Measurements from ENCODE around the gene DMRTB1. TPM values are rescaled to one million over a fixed set of nuclear protein-coding genes. Genes with fewer than 3 reads are reported as not detected.

DMRTB1 gene
- total RNA-seq, 1 donor from 2014 or later, result not detected

DNA sequence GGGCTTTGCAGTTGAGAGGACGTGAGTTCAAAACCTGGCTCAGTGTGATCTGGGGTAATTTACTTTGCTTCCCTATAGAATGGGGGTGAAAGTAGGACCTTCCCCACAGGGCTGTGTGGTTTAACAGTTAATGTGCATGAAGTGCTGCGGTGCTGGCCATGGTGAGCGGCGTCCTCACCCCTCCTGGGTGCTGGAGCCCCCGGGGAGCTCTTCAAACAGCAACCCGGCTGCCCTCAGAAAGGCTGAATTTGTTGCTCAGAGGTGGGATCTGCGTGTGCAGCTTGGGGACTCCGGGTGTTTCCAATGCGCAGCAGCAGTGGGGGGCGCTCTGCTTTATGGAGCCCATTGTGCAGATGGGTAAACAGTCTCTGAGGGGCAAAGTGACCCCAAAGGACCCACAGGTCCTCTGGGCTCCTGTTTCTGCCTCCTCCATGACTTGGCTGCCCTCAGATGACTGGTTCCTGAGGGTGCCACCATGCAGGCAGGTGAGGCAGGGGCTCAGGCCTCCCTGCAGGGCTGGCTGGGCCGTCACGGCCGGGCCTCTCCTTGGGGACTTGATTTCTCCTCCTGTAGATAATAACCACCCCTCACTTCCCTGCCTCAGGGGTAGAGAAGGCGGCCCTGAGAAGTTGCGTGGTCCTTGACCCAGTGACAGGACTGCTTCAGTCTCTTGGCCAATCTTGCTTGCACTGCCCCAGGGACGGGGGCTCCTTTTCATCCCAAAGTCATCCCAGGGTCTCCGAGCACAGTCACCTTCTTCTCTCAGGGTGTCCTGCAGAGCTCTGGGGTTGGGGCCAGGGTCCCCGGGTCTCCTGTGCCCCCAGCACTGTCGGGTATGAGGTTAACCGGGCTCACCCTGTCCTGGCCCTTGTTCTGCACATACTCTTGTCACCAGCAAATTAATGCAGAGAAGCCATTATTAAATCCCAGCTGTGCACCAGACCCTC is 40.3 kb downstream of the DMRTB1 start:
- DNase-seq (ENCODE audit: low spot score in 2 of 2), result no peak
- intact Hi-C loops (cut with DNase I), result no loop called here
- no peaks in the 10 kb centered on the region for H3K27me3 ChIP-seq

DNA sequence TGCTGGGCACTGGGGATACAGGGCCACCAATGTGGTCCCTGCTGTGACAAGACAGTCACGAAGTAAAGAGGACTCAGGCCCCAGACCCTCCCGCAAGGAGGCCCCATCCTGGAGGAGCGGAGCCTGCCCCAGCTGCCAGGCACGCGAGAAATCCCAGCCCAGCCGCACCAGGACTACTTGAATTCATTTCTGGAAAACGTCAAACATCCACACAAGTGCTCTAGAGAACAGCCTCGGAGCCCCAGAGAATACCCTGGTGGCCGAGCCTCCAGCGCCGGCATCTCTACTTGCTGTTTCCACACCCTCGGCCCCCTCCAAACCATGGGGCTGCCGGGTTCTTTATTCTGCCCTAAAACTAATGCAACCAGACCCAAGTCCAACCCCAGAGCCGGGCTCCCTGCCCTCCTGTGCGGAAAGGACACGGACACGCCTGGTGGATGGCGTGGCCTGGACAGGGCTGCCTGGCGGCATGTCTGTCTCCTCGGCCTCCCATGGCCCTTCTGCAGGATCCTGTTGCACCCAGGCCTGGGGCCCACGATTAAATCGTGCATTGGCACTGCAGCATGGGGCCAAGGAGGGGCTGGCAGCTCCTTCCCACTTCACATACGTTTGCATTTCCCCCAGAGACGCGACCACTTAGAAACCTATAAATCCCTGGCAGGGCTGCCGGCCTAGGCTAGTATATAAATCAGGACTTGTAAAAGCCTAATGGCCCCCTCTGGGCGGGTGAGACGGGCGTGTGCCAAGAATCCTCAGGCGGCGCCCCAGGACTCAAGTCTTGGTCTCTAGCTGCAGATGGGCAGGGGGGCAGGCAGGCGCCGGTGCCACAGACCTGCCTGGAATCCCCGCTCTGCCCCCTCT is 41.2 kb downstream of the DMRTB1 start:
- H3K27me3 ChIP-seq, result no peaks in the 10 kb centered on the region
- intact Hi-C loops (cut with DNase I), result no loop called here
- no peak overlapping the region for H3K4me3 ChIP-seq
- no peaks in the 10 kb centered on the region for H3K36me3 ChIP-seq
- no peak for DNase-seq (ENCODE audit: low spot score in 2 of 2)
- H3K9me3 ChIP-seq, result no peaks in the 10 kb centered on the region
- H3K4me1 ChIP-seq, result no peaks in the 10 kb centered on the region
- no peak overlapping the region for H3K27ac ChIP-seq
- TF ChIP-seq, protein P1, sequence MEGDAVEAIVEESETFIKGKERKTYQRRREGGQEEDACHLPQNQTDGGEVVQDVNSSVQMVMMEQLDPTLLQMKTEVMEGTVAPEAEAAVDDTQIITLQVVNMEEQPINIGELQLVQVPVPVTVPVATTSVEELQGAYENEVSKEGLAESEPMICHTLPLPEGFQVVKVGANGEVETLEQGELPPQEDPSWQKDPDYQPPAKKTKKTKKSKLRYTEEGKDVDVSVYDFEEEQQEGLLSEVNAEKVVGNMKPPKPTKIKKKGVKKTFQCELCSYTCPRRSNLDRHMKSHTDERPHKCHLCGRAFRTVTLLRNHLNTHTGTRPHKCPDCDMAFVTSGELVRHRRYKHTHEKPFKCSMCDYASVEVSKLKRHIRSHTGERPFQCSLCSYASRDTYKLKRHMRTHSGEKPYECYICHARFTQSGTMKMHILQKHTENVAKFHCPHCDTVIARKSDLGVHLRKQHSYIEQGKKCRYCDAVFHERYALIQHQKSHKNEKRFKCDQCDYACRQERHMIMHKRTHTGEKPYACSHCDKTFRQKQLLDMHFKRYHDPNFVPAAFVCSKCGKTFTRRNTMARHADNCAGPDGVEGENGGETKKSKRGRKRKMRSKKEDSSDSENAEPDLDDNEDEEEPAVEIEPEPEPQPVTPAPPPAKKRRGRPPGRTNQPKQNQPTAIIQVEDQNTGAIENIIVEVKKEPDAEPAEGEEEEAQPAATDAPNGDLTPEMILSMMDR (IDR thresholded peaks at IDR 0.05), result no peak

More for the DNA sequence above, 40.3 kb downstream of the DMRTB1 start:
- no peaks in the 10 kb centered on the region for H3K9me3 ChIP-seq
- no peaks in the 10 kb centered on the region for H3K4me1 ChIP-seq
- H3K4me3 ChIP-seq, result no peak overlapping the region
- H3K36me3 ChIP-seq, result no peaks in the 10 kb centered on the region
- TF ChIP-seq, protein P1 (IDR thresholded peaks at IDR 0.05), result no peak
- no peak overlapping the region for H3K27ac ChIP-seq

DNA sequence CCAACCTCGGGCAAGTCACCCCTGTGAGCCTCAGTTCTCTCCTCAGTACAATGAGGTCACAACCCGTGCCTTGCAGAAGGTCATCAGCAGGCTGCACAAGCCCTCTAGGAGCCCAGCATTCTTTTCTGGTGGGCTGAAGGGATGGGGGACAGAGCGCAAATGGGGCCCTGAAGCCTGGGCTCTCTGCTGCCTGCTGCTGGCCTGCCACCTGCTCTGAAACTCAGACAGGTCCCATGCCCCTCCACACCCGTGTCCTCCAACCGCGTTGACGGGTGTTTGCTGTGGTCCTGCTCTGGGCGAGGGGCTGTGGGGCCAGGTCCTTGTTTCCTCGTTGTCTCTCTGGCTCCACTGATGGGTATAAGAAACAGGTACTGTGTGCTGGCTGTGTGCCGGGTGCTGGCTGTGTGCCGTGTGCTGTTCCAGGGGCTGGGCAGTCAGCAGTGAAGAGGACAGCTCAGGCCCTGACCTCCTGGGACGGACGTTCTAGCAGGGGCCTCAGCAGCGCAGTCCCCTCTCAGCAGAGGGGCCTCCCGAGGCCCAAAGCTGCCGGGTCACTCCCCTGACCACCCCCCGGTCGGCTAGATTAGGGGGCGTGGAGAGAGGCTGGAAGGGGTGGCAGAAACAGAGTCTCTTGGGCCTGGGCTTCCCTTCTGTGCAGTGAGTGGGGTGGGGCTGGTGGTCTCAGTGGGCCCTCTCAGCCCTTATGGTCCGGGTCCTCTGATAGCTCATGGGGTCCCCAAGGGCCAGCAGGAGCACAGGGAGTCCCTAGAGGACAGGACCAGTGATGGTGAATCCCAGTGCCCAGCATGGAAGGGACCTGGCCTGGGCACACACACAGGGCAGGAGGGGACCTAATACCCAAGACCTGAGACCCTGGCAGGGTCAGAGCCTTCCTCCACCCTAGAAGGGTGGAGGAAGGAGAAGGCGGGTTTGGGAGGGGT is 42.1 kb downstream of the DMRTB1 start:
- H3K36me3 ChIP-seq, result no peaks in the 10 kb centered on the region
- no peak overlapping the region for H3K27ac ChIP-seq
- no peak for DNase-seq (ENCODE audit: low spot score in 2 of 2)
- H3K4me3 ChIP-seq, result no peak overlapping the region
- H3K27me3 ChIP-seq, result no peaks in the 10 kb centered on the region
- H3K4me1 ChIP-seq, result no peaks in the 10 kb centered on the region
- intact Hi-C loops (cut with DNase I), result no loop called here
- no peaks in the 10 kb centered on the region for H3K9me3 ChIP-seq
- TF ChIP-seq, protein P1 (IDR thresholded peaks at IDR 0.05), result no peak

DNA sequence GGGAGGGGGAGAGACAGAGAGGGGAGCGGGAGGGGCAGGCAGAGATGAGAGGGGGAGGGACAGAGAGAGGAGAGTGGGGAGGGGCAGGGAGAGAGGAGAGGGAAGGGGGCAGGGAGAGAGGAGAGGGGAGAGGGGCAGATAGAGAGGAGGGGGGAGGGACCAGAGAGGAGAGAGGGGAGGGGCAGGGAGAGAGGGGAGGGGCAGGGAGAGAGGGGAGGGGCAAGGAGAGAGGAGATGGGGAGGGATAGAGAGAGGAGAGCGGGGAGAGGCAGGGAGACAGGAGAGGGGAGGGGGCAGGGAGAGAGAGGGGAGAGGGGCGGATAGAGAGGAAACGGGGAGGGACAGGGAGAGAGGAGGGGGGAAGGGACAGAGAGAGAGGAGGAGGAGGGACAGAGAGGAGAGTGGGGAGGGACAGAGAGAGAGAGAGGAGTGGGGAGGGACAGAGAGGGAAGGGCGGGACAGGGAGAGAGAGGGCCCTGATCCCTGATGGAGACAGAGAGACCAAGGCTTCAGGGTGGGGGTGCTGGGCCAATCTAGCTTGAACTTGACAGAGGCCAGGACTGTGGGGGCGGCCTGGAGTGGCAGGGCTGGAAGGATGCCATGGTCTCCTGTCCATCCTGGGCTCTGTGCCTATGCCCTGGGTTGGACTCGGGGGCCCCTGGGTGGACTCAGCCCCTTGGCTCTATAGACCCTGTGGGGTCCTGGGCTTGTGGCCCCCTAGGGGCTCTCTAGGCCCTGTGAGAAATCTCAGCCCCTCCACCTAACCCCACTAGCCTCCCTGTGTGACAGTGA is 43.6 kb downstream of the DMRTB1 start:
- Histone ChIP-seq H3K27me3 (no peaks in the 10 kb centered on the region), H3K36me3 (no peaks in the 10 kb centered on the region), H3K9me3 (no peaks in the 10 kb centered on the region), H3K4me1 (no peaks in the 10 kb centered on the region), H3K27ac (no peak overlapping the region), H3K4me3 (no peak overlapping the region)
- intact Hi-C loops (cut with DNase I), result no loop called here
- TF ChIP-seq, protein P1 (IDR thresholded peaks at IDR 0.05), result no peak
- no peak for DNase-seq (ENCODE audit: low spot score in 2 of 2)

All from ascending aorta (tissue), 2 donors.